K562 (cell line): ENCODE measurements around the gene AHNAK. TPM values are rescaled to one million over a fixed set of nuclear protein-coding genes. Genes with fewer than 3 reads are reported as not detected.

Experiments
- ATF6 ChIP-seq: sonication (generic); formaldehyde crosslinking; IDR thresholded peaks from 2 replicates; pipeline ENCODE4 v1.4.0; 2020; ENCODE audit warnings: mild to moderate bottlenecking, missing genetic modification reagents
- CBX8 ChIP-seq: fragments of 200-600 bp; sonication (generic); IDR thresholded peaks from 2 replicates; pipeline ENCODE4 v1.6.1; 2012; ENCODE audit warnings: borderline replicate concordance, mixed run types, low read depth, mild to moderate bottlenecking, moderate library complexity, mixed read lengths, low read length, control low read depth, inconsistent platforms; ENCODE audit not compliant: poor library complexity, severe bottlenecking; ENCODE audit errors: extremely low read depth
- CREB3 ChIP-seq: fragments of 450-650 bp; conservative IDR thresholded peaks from 2 replicates; pipeline ENCODE4 v1.6.1; 2016; ENCODE audit warnings: missing genetic modification characterization, low read depth, mild to moderate bottlenecking, missing compliant biosample characterization, moderate library complexity
- ILF3 ChIP-seq: fragments of 450-650 bp; IDR thresholded peaks from 2 replicates; pipeline ENCODE4 v1.6.1; 2018; ENCODE audit warnings: antibody characterized with exemption, mild to moderate bottlenecking, moderate library complexity, borderline replicate concordance
- IRF9 ChIP-seq: fragments of 450-650 bp; IDR thresholded peaks from 2 replicates; pipeline ENCODE4 v1.6.1; 2016; ENCODE audit warnings: missing biosample characterization, missing genetic modification characterization
- KDM1A ChIP-seq, 2 experiments: fragments of 450-650 bp; IDR thresholded peaks; 2 replicates each; pipeline ENCODE4 v1.6.1; 2016; ENCODE audit warnings: mild to moderate bottlenecking in 2 of 2
- KLF1 ChIP-seq: fragments of 450-650 bp; IDR thresholded peaks from 2 replicates; pipeline ENCODE4 v1.6.1; 2016; ENCODE audit warnings: missing genetic modification characterization, missing compliant biosample characterization
- MIER1 ChIP-seq: fragments of 450-650 bp; IDR thresholded peaks from 2 replicates; pipeline ENCODE4 v1.6.1; 2016; ENCODE audit warnings: antibody characterized with exemption, mild to moderate bottlenecking, low read depth
- NR3C1 ChIP-seq: sonication (generic); formaldehyde crosslinking; IDR thresholded peaks from 2 replicates; pipeline ENCODE4 v1.8.1; 2022; ENCODE audit warnings: missing genetic modification reagents
- RBM14 ChIP-seq: fragments of 200-400 bp; formaldehyde crosslinking; IDR thresholded peaks from 2 replicates; pipeline ENCODE4 v1.6.1; 2018; ENCODE audit warnings: low read depth, mild to moderate bottlenecking, low read length, moderate library complexity, borderline replicate concordance; ENCODE audit not compliant: insufficient read depth
- RFX1 ChIP-seq: fragments of 450-650 bp; IDR thresholded peaks from 2 replicates; pipeline ENCODE4 v1.6.1; 2016; ENCODE audit warnings: mild to moderate bottlenecking, moderate library complexity
- TRIM25 ChIP-seq: fragments of 450-650 bp; IDR thresholded peaks from 2 replicates; pipeline ENCODE4 v1.7.0; 2016; ENCODE audit warnings: borderline replicate concordance
- ZBTB12 ChIP-seq: fragments of 250-450 bp; sonication (Bioruptor Pico); IDR thresholded peaks from 2 replicates; pipeline ENCODE4 v1.4.0; 2020
- ZBTB43 ChIP-seq: sonication (generic); formaldehyde crosslinking; IDR thresholded peaks from 2 replicates; pipeline ENCODE4 v1.8.0; 2023; ENCODE audit warnings: mild to moderate bottlenecking, missing genetic modification reagents
- ZKSCAN1 ChIP-seq: fragments of 150-350 bp; IDR thresholded peaks from 2 replicates; pipeline ENCODE4 v1.6.1; 2016; ENCODE audit warnings: low read depth, low read length
- ZNF143 ChIP-seq: sonication (generic); formaldehyde crosslinking; IDR thresholded peaks from 2 replicates; pipeline ENCODE4 v1.9.0; 2022; ENCODE audit warnings: mild to moderate bottlenecking, missing genetic modification reagents
- ZNF263 ChIP-seq: sonication (generic); formaldehyde crosslinking; IDR thresholded peaks from 2 replicates; pipeline ENCODE4 v1.8.0; 2022; ENCODE audit warnings: mild to moderate bottlenecking, missing genetic modification reagents, borderline replicate concordance
- ZNF445 ChIP-seq: fragments of 250-450 bp; sonication (Bioruptor Pico); IDR thresholded peaks from 2 replicates; pipeline ENCODE4 v1.4.0; 2020; ENCODE audit warnings: low read depth, mild to moderate bottlenecking, moderate library complexity
- polyA plus RNA-seq, 8 experiments: library from polyadenylated mRNA; depleted of rRNA in 4 of 8; stranded (reverse) in 5 of 8; unstranded in 3 of 8; fragments of >200 nt; fragmentation: Nextera tagmentation in 2 of 8; fragmentation: Illumina TruSeq in 1 of 8; extraction: Ambion mirVana in 2 of 8; extraction: Trizol in 1 of 8; gene quantifications; 2 replicates each; pipeline versions ENCODE4 v1.2.1 to v1.2.3, GENCODE V29; 2011 to 2014; ENCODE audit warnings: inconsistent platforms in 1 of 8, missing spikeins in 1 of 8
- total RNA-seq, 7 experiments: library from RNA; depleted of rRNA in 6 of 7; stranded (reverse); fragments of >200 nt in 6 of 7; fragmentation: Illumina TruSeq in 2 of 7; extraction: Trizol in 2 of 7; gene quantifications; 2 replicates each; pipeline versions ENCODE4 v1.2.1 to v1.2.3, GENCODE V29; 2011 to 2021; ENCODE audit warnings: low replicate concordance in 1 of 7

The AHNAK gene
- total and polyA plus RNA-seq, 9 of the 15 experiments (the other 6 are each of a cell fraction or from before 2014, with no cell fraction given): 1.5 to 89.7 (median 45.0) TPM

GRCh38 chr11:62591448-62592145 lies 45.0 kb upstream of the AHNAK start, which contains the start of gene TUT1 (continued):
- TF ChIP-seq CREB3 (tag): no peak
- TF ChIP-seq ZKSCAN1: peak; percentile 80
- no peak for TF ChIP-seq RBM14
- TF ChIP-seq KLF1 (tag): no peak
- no peak for TF ChIP-seq ZNF143 (CRISPR knock-in tag)
- no peak for TF ChIP-seq NR3C1 (CRISPR knock-in tag)
- TF ChIP-seq MIER1: no peak
- TF ChIP-seq ZBTB43 (CRISPR knock-in tag): 0 out of 2 replicates have a peak, but pooled peaks have one; percentile 33
- peak; percentile 45; the same call in 1 of the 2 replicates for TF ChIP-seq RFX1
- TF ChIP-seq ZNF445: no peak
- no peak for TF ChIP-seq IRF9
- no peak for TF ChIP-seq KDM1A (IDR thresholded peaks at IDR 0.05)
- TF ChIP-seq ZBTB12 (CRISPR knock-in tag): peak; percentile 95
- TF ChIP-seq ILF3: no peak
- TF ChIP-seq ZNF263 (CRISPR knock-in tag): peak; percentile 35; the same call in 1 of the 2 replicates
- TF ChIP-seq CBX8: no peak
- no peak for TF ChIP-seq TRIM25
- no peak for TF ChIP-seq ATF6 (CRISPR knock-in tag)
